ENCODE measurements around the gene GPR152.
"Not testable (repeated sequence)": the region's sequence is repeated elsewhere in the genome, so short reads cannot be mapped to it uniquely, and the experiment has no call there.

GPR152 gene

GRCh38 chr11:67468056-67468455 lies 15.5 kb upstream of the GPR152 start:
- H3K27me3 ChIP-seq = no peaks in the 10 kb centered on the region
- no peaks in the 10 kb centered on the region for H3K9me3 ChIP-seq
- peak overlapping the region; percentile 73 for H3K27ac ChIP-seq
- H3K4me3 ChIP-seq (ENCODE audit: low read depth in 1 of 2, low read length in 1 of 2) = peak overlapping the region; percentile 69 to 91
- peaks cover 27 to 39% of the 10 kb centered on the region in 2 experiments for H3K4me1 ChIP-seq (ENCODE audit: control insufficient read depth in 1 of 2, insufficient read depth in 1 of 2, low read depth in 1 of 2, low read length in 1 of 2)
- no peaks in the 10 kb centered on the region for H3K36me3 ChIP-seq
- no peak for TF ChIP-seq CTCF (IDR thresholded peaks at IDR 0.05)

- TF ChIP-seq CTCF (IDR thresholded peaks at IDR 0.05) = no peak
- Histone ChIP-seq H3K9me3 (no peaks in the 10 kb centered on the region), H3K27me3 (no peaks in the 10 kb centered on the region), H3K27ac (peak overlapping the region; percentile 43), H3K4me3 (ENCODE audit: low read depth in 1 of 2, low read length in 1 of 2) (no peak overlapping the region), H3K36me3 (no peaks in the 10 kb centered on the region), H3K4me1 (ENCODE audit: control insufficient read depth in 1 of 2, insufficient read depth in 1 of 2, low read depth in 1 of 2, low read length in 1 of 2) (peaks cover 27 to 39% of the 10 kb centered on the region in 2 experiments)
These were observed 14.6 kb upstream of the GPR152 start for GRCh38 chr11:67466962-67467771.

GRCh38 chr11:67466367-67466766 lies 13.8 kb upstream of the GPR152 start:
- TF ChIP-seq CTCF (IDR thresholded peaks at IDR 0.05) = no peak
- Histone ChIP-seq H3K27ac (peak overlapping the region; percentile 43), H3K36me3 (no peaks in the 10 kb centered on the region), H3K9me3 (no peaks in the 10 kb centered on the region), H3K27me3 (no peaks in the 10 kb centered on the region), H3K4me1 (ENCODE audit: control insufficient read depth in 1 of 2, insufficient read depth in 1 of 2, low read depth in 1 of 2, low read length in 1 of 2) (peaks cover 27 to 39% of the 10 kb centered on the region in 2 experiments), H3K4me3 (ENCODE audit: low read depth in 1 of 2, low read length in 1 of 2) (no peak overlapping the region)

- not testable (repeated sequence) for H3K9me3 ChIP-seq, H3K36me3 ChIP-seq, H3K27me3 ChIP-seq
- Histone ChIP-seq H3K4me1 (ENCODE audit: control insufficient read depth in 1 of 2, insufficient read depth in 1 of 2, low read depth in 1 of 2, low read length in 1 of 2) (peaks cover 27 to 39% of the 10 kb centered on the region in 2 experiments), H3K27ac (peak overlapping the region; percentile 95), H3K4me3 (ENCODE audit: low read depth in 1 of 2, low read length in 1 of 2) (peak overlapping the region; percentile 75 to 87)
These were observed 13.0 kb upstream of the GPR152 start for GRCh38 chr11:67465530-67465929.

GRCh38 chr11:67465189-67465510 lies 12.6 kb upstream of the GPR152 start:
- Histone ChIP-seq H3K27me3 (no peaks in the 10 kb centered on the region), H3K9me3 (no peaks in the 10 kb centered on the region), H3K27ac (peak overlapping the region; percentile 95), H3K4me1 (ENCODE audit: control insufficient read depth in 1 of 2, insufficient read depth in 1 of 2, low read depth in 1 of 2, low read length in 1 of 2) (peaks cover 27 to 39% of the 10 kb centered on the region in 2 experiments), H3K4me3 (ENCODE audit: low read depth in 1 of 2, low read length in 1 of 2) (peak overlapping the region; percentile 75 to 87), H3K36me3 (no peaks in the 10 kb centered on the region)
- TF ChIP-seq CTCF (IDR thresholded peaks at IDR 0.05) = no peak

- H3K36me3 ChIP-seq = no peaks in the 10 kb centered on the region
These were observed 12.1 kb upstream of the GPR152 start for GRCh38 chr11:67464411-67465188.

More at GRCh38 chr11:67464411-67465188, 12.1 kb upstream of the GPR152 start:
- peak overlapping the region; percentile 95 for H3K27ac ChIP-seq
- peak overlapping the region; percentile 75 to 87 for H3K4me3 ChIP-seq (ENCODE audit: low read depth in 1 of 2, low read length in 1 of 2)
- no peak for TF ChIP-seq CTCF (IDR thresholded peaks at IDR 0.05)
- no peaks in the 10 kb centered on the region for H3K9me3 ChIP-seq
- H3K4me1 ChIP-seq (ENCODE audit: control insufficient read depth in 1 of 2, insufficient read depth in 1 of 2, low read depth in 1 of 2, low read length in 1 of 2) = peaks cover 25 to 37% of the 10 kb centered on the region in 2 experiments
- H3K27me3 ChIP-seq = no peaks in the 10 kb centered on the region
